SK-N-DZ (cell line): ENCODE measurements around the gene ZNF385D.

Experiments
- DNase-seq: peaks from one replicate; pipeline ENCODE4 v3.0.0-alpha.2; 2015; ENCODE audit warnings: low spot score

Gene ZNF385D

GRCh38 chr3:21673393-21673792, 77.6 kb downstream of the ZNF385D start:
- DNase-seq, result no peak

DNA sequence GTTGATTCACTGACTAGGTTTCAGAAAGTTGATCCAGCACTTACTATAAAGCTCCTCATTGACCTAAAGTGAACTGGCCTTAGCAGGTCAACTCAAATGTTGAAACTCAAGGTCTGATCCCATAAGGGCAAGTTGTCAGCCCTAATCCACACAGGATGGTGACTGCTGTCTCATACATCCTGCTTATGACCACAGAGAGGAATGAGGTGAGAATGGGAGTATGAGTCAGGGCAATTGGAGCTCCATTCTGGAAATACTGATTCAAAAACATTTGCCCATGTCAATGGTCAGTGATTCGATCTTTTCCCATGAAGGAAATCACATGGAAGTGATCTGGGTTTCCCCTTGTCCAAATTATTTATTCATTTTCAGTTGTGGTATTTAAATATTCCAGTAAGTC, 78.7 kb downstream of the ZNF385D start:
- DNase-seq, result no peak

DNA sequence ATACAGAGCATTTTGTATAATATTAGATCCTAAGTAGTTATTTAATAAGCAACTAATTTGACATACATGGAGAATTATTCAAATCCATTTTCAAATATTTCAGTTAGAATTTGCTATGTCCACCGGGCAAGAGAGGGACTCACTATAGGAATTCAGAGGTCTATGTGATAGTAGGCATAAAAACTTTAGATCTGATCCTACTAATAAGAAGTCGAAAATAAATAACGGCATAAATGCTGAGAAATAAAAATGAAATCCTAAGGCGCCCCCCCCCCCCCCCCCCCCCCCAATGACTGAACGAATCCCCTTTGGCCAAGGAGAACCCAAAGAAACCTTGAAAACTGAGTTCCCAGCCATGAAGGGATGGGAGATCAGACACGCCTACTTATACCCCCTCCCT, 80.6 kb downstream of the ZNF385D start:
- DNase-seq, result no peak

GRCh38 chr3:21668012-21668411, 83.0 kb downstream of the ZNF385D start:
- no peak for DNase-seq

- no peak for DNase-seq
These were observed 85.4 kb downstream of the ZNF385D start for GRCh38 chr3:21665444-21666100.

GRCh38 chr3:21664996-21665395, 86.0 kb downstream of the ZNF385D start:
- DNase-seq, result no peak

DNA sequence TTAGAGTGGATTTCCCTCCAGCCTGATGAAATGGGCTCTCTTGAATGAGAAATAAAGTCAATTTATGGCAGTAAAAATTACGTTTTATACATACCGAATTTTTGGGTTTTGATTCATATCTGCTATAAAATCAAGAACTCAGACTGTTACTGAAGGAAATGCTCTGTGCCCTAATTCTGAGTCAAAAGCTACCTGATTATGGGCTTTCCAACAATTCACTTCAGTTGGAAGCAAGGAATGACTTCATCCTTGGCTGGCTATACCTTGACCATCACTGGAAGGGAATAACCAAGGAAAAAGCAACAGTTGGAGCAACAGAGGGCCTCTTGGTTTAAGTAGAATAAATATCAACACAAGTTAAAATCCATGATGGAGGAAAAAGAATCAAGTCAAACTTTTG, 88.6 kb downstream of the ZNF385D start:
- no peak for DNase-seq

- no peak for DNase-seq
These were observed 96.3 kb downstream of the ZNF385D start for GRCh38 chr3:21654662-21655061.

- no peak for DNase-seq
These were observed 96.8 kb downstream of the ZNF385D start for GRCh38 chr3:21654241-21654640.

GRCh38 chr3:21649519-21649918, 101.5 kb downstream of the ZNF385D start:
- DNase-seq, result no peak

DNA sequence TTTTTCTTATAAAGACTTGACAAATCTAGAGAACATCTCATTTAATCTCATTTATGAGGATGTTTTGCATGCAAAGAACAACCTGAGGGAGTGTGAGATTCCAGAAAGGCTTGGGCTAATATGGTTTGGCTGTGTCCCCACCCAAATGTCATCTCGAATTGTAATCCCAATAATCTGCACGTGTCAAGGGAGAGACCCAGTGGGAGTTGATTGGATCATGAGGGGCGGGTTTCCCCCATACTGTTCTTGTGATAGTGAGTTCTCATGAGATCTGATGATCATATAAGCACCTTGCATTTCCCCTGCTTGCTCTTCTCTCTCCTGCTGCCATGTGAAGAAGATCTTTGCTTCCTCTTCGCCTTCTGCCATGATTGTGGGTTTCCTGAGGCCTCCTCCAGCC, 103.0 kb downstream of the ZNF385D start:
- DNase-seq, result no peak

- no peak for DNase-seq
These were observed 105.7 kb downstream of the ZNF385D start for GRCh38 chr3:21645121-21645897.

DNA sequence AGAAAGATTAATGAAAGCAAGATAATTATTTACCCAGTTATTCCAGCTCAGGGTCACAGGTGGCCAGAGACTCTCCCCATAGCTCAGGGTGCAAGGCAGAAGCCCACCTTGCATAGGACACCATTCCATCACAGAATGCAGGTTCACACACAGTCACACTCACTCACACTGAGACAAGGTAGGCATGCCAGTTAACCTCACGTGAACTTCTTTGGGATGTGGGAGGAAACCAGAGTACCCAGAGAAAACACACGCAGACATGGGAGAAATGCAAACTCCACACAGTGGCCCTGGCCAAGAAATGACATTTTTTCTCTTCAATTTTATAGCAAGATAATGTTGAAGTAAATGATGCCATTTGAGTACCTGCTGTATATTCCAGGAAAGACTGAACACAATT, 106.7 kb downstream of the ZNF385D start:
- no peak for DNase-seq

DNA sequence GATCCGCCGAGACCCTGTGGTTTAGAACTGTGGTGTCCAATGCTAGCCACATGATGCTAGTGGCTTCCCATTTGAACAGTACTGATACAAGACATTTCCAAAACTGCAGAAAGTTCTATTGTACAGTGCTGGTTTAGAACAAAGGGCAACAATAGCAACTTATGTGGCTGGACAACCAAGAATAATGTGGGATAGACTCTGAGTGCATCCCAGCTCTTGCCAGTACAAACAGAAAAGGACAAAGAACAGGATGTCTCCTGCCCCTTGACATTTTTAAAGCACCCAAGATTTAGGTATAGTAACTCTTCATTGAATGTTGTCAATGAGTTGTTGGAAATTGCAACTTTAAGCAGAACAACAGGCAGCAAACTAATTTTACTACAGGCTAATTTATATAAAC, 107.3 kb downstream of the ZNF385D start:
- no peak for DNase-seq

DNA sequence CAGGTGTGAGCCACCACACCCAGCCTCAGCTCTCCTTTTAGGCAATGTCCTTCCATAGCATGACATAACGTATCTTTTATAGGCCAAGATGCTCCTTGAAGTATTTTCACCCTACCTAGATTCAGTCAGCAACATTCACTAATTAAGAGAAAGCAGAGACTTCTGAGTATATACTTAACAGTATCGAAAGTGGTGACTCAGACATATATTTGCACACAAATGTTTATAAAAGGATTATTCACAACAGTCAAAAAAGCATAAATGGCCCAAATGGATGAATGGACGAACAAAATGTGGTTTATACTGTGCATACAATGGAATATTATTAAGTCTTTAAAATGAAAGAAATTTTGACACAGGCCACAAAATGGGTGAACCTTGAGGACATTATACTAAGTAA, 108.6 kb downstream of the ZNF385D start:
- DNase-seq, result no peak

GRCh38 chr3:21641959-21642358, 109.1 kb downstream of the ZNF385D start:
- no peak for DNase-seq

GRCh38 chr3:21638488-21638887, 112.5 kb downstream of the ZNF385D start:
- DNase-seq, result peak; percentile 78

- no peak for DNase-seq
These were observed 116.9 kb downstream of the ZNF385D start for GRCh38 chr3:21634112-21634511.

DNA sequence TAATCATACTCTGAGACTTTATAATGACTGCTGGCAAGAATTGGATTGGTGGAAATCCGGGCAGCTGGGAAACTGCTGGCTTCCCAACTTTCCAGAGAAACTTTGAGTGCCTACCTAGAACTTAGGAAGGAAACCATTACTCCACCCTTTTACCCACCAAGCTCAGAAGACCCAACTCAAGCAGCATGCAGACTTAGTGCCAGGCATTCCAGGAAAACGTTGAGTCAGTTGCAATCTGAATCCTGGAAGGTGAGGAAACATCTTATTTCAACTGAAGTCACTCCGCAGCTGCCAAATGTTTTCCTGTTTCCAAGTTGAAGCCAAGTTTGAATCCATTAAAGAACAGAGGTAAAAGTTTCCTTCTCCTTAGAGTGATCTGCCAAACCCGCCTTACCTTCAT, 126.5 kb downstream of the ZNF385D start:
- no peak for DNase-seq

- DNase-seq, result no peak
These were observed 129.8 kb downstream of the ZNF385D start for GRCh38 chr3:21621181-21621651.

DNA sequence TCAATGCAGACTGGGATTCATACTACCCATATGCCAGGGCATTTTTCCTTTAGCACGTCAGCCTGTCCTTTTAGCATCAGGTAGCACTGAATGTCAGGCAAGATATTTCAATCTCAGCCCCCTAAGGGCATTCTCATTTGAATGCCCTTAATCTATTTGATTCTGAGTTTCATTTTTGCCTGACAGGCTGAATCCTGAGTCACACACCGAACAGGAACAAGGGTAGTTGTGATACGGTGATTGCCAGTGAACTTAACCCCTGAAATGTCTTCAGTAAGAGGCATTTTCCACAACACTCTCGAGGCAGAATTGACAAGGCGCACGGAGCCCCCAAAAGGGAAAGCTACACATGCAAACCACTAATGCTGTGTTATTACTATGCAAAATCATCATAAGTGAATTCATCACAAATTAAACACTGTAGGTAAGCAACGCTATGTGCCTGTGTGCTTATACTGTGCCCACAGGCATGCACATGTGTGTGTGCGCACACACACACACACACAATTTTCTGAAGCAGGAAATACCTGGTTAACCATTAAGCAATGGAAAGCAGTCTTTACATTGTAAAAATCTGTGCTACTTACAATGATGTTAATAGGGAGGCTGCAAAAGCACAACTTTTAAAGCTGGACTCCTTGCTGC, 130.4 kb downstream of the ZNF385D start:
- no peak for DNase-seq

- DNase-seq, result no peak
These were observed 132.3 kb downstream of the ZNF385D start for GRCh38 chr3:21618695-21619094.
